Tibial nerve (tissue), 4 donors: Measurements from ENCODE around the gene TLX1. TPM values are rescaled to one million over a fixed set of nuclear protein-coding genes. Genes with fewer than 3 reads are reported as not detected.

Source experiments
- DNase-seq, 2 donors: peaks; one replicate each; pipeline ENCODE4 v3.0.0-alpha.2; 2019; ENCODE audit warnings: low spot score in 2 of 2
- H3K27ac ChIP-seq, 4 donors: fragments of 200-600 bp; sonication (generic) in 3 of 4; one replicate each; pipeline ENCODE4 v1.5.1; 2017 to 2019; ENCODE audit warnings: mild to moderate bottlenecking in 1 of 4
- H3K27me3 ChIP-seq, 2 donors: fragments of 200-600 bp; sonication (generic) in 1 of 2; one replicate each; pipeline versions ENCODE4 v1.5.1 to v1.6.0; 2017 to 2019
- H3K36me3 ChIP-seq, 3 donors: fragments of 200-600 bp; sonication (generic); one replicate each; pipeline ENCODE4 v1.5.1; 2018 to 2019
- H3K4me1 ChIP-seq, 4 donors: fragments of 200-600 bp; sonication (generic) in 3 of 4; one replicate each; pipeline ENCODE4 v1.5.1; 2017 to 2019
- H3K4me3 ChIP-seq, 4 donors: fragments of 200-600 bp; sonication (generic) in 3 of 4; one replicate each; pipeline ENCODE4 v1.5.1; 2017 to 2019; ENCODE audit warnings: mild to moderate bottlenecking in 1 of 4, moderate library complexity in 1 of 4
- H3K9me3 ChIP-seq, 4 donors: fragments of 200-600 bp; sonication (generic) in 3 of 4; one replicate each; pipeline ENCODE4 v1.5.1; 2017 to 2019
- CTCF ChIP-seq, 5 experiments: fragments of 200-600 bp in 3 of 5; fragments of 450-650 bp in 2 of 5; sonication (generic) in 3 of 5; IDR thresholded peaks; one replicate each; pipeline ENCODE4 v1.5.1; 2016 to 2019; ENCODE audit warnings: antibody characterized with exemption in 5 of 5, mild to moderate bottlenecking in 3 of 5, moderate library complexity in 2 of 5
- EP300 ChIP-seq, 2 donors: sonication (generic); formaldehyde crosslinking; IDR thresholded peaks; one replicate each; pipeline ENCODE4 v1.6.1; 2017; ENCODE audit warnings: antibody characterized with exemption in 2 of 2, mild to moderate bottlenecking in 1 of 2
- POLR2A ChIP-seq, 2 donors: fragments of 450-650 bp; IDR thresholded peaks; one replicate each; pipeline ENCODE4 v1.6.1; 2017; ENCODE audit warnings: antibody characterized with exemption in 2 of 2, mild to moderate bottlenecking in 2 of 2, moderate library complexity in 2 of 2
- WGBS, 2 donors: methylation state at CpG; one replicate each; pipeline ENCODE4 v1.1.5; 2018; 5-methylcytosine and 5-hydroxymethylcytosine counted together
- total RNA-seq, 4 donors: library from RNA; depleted of rRNA; stranded (reverse); fragments of >200 nt; gene quantifications; one replicate each; pipeline ENCODE4 v1.1.0, GENCODE V29; 2016

Gene TLX1
- total RNA-seq, 4 donors from 2014 or later, result not detected

GRCh38 chr10:101099901-101100300, 31.2 kb upstream of the TLX1 start:
- no peak for DNase-seq
- H3K27me3 ChIP-seq, result peaks cover 0 to 81% of the 10 kb centered on the region in 2 donors
- 65 to 72% methylated on average over 6 of the region's 6 CpGs for WGBS, 2 donors
- H3K27ac ChIP-seq, result no peak overlapping the region
- no peak overlapping the region for H3K4me3 ChIP-seq
- TF ChIP-seq CTCF (IDR thresholded peaks at IDR 0.05) (no peak), EP300 (IDR thresholded peaks at IDR 0.05) (no peak), POLR2A (IDR thresholded peaks at IDR 0.05) (no peak)
- H3K36me3 ChIP-seq, result no peaks in the 10 kb centered on the region
- peaks cover 0 to 9% (median 0%) of the 10 kb centered on the region in 4 donors for H3K9me3 ChIP-seq
- no peaks in the 10 kb centered on the region for H3K4me1 ChIP-seq

GRCh38 chr10:101101372-101101881, 29.7 kb upstream of the TLX1 start:
- TF ChIP-seq CTCF (IDR thresholded peaks at IDR 0.05) (no peak), POLR2A (IDR thresholded peaks at IDR 0.05) (no peak), EP300 (IDR thresholded peaks at IDR 0.05) (no peak)
- Histone ChIP-seq H3K4me1 (no peaks in the 10 kb centered on the region), H3K27me3 (peaks cover 0 to 66% of the 10 kb centered on the region in 2 donors), H3K9me3 (peaks cover 0 to 9% (median 0%) of the 10 kb centered on the region in 4 donors), H3K27ac (no peak overlapping the region), H3K4me3 (no peak overlapping the region), H3K36me3 (no peaks in the 10 kb centered on the region)
- WGBS, 2 donors, result 79 to 81% methylated on average over 4 of the region's 4 CpGs
- DNase-seq, result no peak

- H3K4me3 ChIP-seq, result no peak overlapping the region
- no peak for DNase-seq
- H3K9me3 ChIP-seq, result peaks cover 0 to 9% (median 0%) of the 10 kb centered on the region in 4 donors
- TF ChIP-seq EP300 (IDR thresholded peaks at IDR 0.05), result no peak
- no peak for TF ChIP-seq POLR2A (IDR thresholded peaks at IDR 0.05)
- no peak for TF ChIP-seq CTCF (IDR thresholded peaks at IDR 0.05)
- H3K27ac ChIP-seq, result no peak overlapping the region
- 84 to 89% methylated on average over 2 of the region's 2 CpGs for WGBS, 2 donors
- no peaks in the 10 kb centered on the region for H3K36me3 ChIP-seq
- peaks cover 0 to 69% of the 10 kb centered on the region in 2 donors for H3K27me3 ChIP-seq
- H3K4me1 ChIP-seq, result no peaks in the 10 kb centered on the region
These were observed 27.7 kb upstream of the TLX1 start for GRCh38 chr10:101103430-101103829.

GRCh38 chr10:101106351-101106750, 24.7 kb upstream of the TLX1 start:
- no peaks in the 10 kb centered on the region for H3K36me3 ChIP-seq

GRCh38 chr10:101107771-101108170, 23.3 kb upstream of the TLX1 start:
- WGBS, 2 donors, result 82 to 92% methylated on average over 3 to 5 of the region's 5 CpGs
- TF ChIP-seq POLR2A (IDR thresholded peaks at IDR 0.05) (no peak), EP300 (IDR thresholded peaks at IDR 0.05) (no peak), CTCF (IDR thresholded peaks at IDR 0.05) (no peak)
- H3K27me3 ChIP-seq, result peaks cover 0 to 63% of the 10 kb centered on the region in 2 donors
- H3K27ac ChIP-seq, result no peak overlapping the region
- no peaks in the 10 kb centered on the region for H3K4me1 ChIP-seq
- DNase-seq, result no peak
- H3K9me3 ChIP-seq, result no peaks in the 10 kb centered on the region
- H3K36me3 ChIP-seq, result no peaks in the 10 kb centered on the region
- H3K4me3 ChIP-seq, result no peak overlapping the region

More at GRCh38 chr10:101106351-101106750, 24.7 kb upstream of the TLX1 start:
- Histone ChIP-seq H3K9me3 (no peaks in the 10 kb centered on the region), H3K27ac (no peak overlapping the region), H3K27me3 (peaks cover 0 to 63% of the 10 kb centered on the region in 2 donors), H3K4me3 (no peak overlapping the region), H3K4me1 (no peaks in the 10 kb centered on the region)
- WGBS, 2 donors, result 75 to 80% methylated on average over 6 of the region's 6 CpGs
- DNase-seq, result no peak
- no peak for TF ChIP-seq POLR2A (IDR thresholded peaks at IDR 0.05)
- no peak for TF ChIP-seq CTCF (IDR thresholded peaks at IDR 0.05)
- TF ChIP-seq EP300 (IDR thresholded peaks at IDR 0.05), result no peak
